Osteocyte (in vitro differentiated cells): ENCODE data around the gene SLC66A1. TPM values are rescaled to one million over a fixed set of nuclear protein-coding genes. Genes with fewer than 3 reads are reported as not detected.
A peak's percentile ranks its signal among the peaks of the same experiment; 100 is the strongest.

Source experiments
- DNase-seq: peaks from one replicate; pipeline ENCODE4 v3.0.0; 2021; ENCODE audit warnings: mixed read lengths; ENCODE audit not compliant: unreplicated experiment; ENCODE audit errors: extremely low spot score
- H3K27ac Mint-ChIP-seq: one replicate; pipeline ENCODE4 v1.8.0; 2021; ENCODE audit warnings: mild to moderate bottlenecking, mixed read lengths; ENCODE audit not compliant: unreplicated experiment
- H3K27me3 Mint-ChIP-seq: one replicate; pipeline ENCODE4 v1.8.0; 2021; ENCODE audit warnings: mixed read lengths; ENCODE audit not compliant: unreplicated experiment
- H3K36me3 Mint-ChIP-seq: one replicate; pipeline ENCODE4 v1.8.0; 2021; ENCODE audit warnings: mixed read lengths; ENCODE audit not compliant: unreplicated experiment
- H3K4me1 Mint-ChIP-seq: one replicate; pipeline ENCODE4 v1.8.0; 2021; ENCODE audit warnings: mixed read lengths; ENCODE audit not compliant: unreplicated experiment
- H3K4me3 Mint-ChIP-seq: one replicate; pipeline ENCODE4 v1.8.0; 2021; ENCODE audit warnings: mild to moderate bottlenecking, moderate library complexity, mixed read lengths; ENCODE audit not compliant: unreplicated experiment
- H3K9me3 Mint-ChIP-seq: one replicate; pipeline ENCODE4 v1.8.0; 2021; ENCODE audit warnings: mixed read lengths; ENCODE audit not compliant: unreplicated experiment
- CTCF ChIP-seq: fragments of 200-600 bp; sonication (generic); IDR thresholded peaks from 2 replicates; pipeline ENCODE4 v1.5.0; 2021; ENCODE audit warnings: antibody characterized with exemption, mild to moderate bottlenecking, moderate library complexity
- total RNA-seq: library from RNA; stranded (reverse); gene quantifications from 2 replicates; pipeline ENCODE4 v1.2.1, GENCODE V29; 2021

Gene SLC66A1
- total RNA-seq, 1 donor from 2014 or later, result 25.8 TPM

- Mint-ChIP-seq H3K27me3 (no peaks in the 10 kb centered on the region), H3K27ac (no peak overlapping the region), H3K36me3 (peaks cover 13% of the 10 kb centered on the region), H3K4me1 (peaks cover 20% of the 10 kb centered on the region), H3K4me3 (no peak overlapping the region), H3K9me3 (peaks cover 4% of the 10 kb centered on the region)
- no peak for DNase-seq
- no peak for TF ChIP-seq CTCF
These were observed 60.0 kb downstream of the SLC66A1 start for GRCh38 chr1:19372136-19372514.

DNA sequence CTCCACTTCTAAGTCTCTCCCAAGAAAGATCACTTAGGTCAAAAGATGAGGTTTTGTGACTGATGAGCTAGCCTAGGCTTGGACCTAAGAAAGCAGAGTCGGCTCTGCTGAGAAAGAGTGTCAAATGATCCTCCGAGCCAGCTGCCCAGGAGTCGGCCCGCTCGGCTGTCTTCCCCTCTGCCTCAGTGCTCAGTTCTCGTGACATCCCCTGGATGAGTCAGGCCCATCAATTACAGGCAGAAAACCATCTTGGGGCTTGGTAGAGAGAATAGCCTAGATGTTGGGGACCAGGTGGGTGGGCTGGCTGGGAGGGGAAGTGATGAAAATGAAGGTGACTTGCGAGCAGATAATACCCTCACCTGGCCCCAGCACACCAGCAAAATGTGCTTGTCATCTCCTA, 60.5 kb downstream of the SLC66A1 start:
- Mint-ChIP-seq H3K36me3 (peaks cover 17% of the 10 kb centered on the region), H3K4me1 (peaks cover 20% of the 10 kb centered on the region), H3K27ac (no peak overlapping the region), H3K4me3 (no peak overlapping the region), H3K27me3 (no peaks in the 10 kb centered on the region), H3K9me3 (peaks cover 4% of the 10 kb centered on the region)
- no peak for DNase-seq
- no peak for TF ChIP-seq CTCF

DNA sequence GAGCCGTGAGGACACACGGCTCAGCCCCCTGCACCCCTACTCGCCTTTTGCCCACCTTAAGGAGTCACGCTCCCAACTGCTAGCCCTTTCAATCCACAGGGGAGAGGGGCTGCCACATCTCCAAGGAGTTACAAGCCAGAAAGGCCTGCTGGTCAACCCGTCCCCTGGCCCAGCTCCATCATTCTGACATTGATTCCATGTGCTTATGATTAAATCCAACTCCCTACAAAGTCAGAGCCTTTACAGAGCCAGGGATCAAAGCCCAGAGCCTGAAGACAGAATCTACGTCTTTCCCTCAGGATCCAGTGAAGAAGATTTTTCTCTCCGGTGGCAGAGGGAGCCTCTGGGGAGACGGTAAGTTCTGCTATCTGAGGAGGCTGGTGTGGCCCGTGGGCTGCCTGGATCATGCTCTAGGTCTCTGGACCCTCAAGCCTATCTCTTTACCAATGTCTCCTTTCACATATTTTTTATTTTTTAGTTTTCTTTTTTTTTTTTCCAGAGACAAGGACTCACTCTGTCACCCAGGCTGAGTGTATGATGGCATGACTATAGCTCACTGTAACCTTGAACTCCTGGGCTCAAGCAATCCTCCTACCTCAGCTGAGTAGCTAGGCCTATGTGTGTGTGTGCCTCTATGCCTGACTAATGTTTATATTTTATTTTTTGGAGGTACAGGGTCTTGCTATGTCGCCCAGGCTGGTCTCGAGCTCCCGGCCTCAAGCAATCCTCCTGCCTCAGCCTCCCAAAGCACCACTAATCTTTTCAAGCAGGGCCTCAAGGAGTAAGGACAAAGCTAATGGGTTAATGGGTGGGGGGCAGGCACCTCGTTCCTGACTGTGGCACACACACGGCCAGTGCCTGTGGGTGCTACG, 61.3 kb downstream of the SLC66A1 start:
- no peak overlapping the region for H3K4me3 Mint-ChIP-seq
- H3K27me3 Mint-ChIP-seq, result no peaks in the 10 kb centered on the region
- peaks cover 20% of the 10 kb centered on the region for H3K4me1 Mint-ChIP-seq
- peak overlapping the region; percentile 4 for H3K27ac Mint-ChIP-seq
- peaks cover 4% of the 10 kb centered on the region for H3K9me3 Mint-ChIP-seq
- TF ChIP-seq CTCF, result no peak
- DNase-seq, result no peak
- peaks cover 25% of the 10 kb centered on the region for H3K36me3 Mint-ChIP-seq

GRCh38 chr1:19374083-19374801, 62.1 kb downstream of the SLC66A1 start:
- H3K27ac Mint-ChIP-seq, result no peak overlapping the region
- H3K4me1 Mint-ChIP-seq, result peaks cover 15% of the 10 kb centered on the region
- peaks cover 26% of the 10 kb centered on the region for H3K36me3 Mint-ChIP-seq
- no peak for DNase-seq
- peak; percentile 46 for TF ChIP-seq CTCF
- H3K27me3 Mint-ChIP-seq, result no peaks in the 10 kb centered on the region
- H3K9me3 Mint-ChIP-seq, result peaks cover 4% of the 10 kb centered on the region
- H3K4me3 Mint-ChIP-seq, result no peak overlapping the region

GRCh38 chr1:19374926-19375325, 62.8 kb downstream of the SLC66A1 start:
- H3K4me3 Mint-ChIP-seq, result no peak overlapping the region
- no peak for TF ChIP-seq CTCF
- peaks cover 31% of the 10 kb centered on the region for H3K36me3 Mint-ChIP-seq
- no peak overlapping the region for H3K27ac Mint-ChIP-seq
- peaks cover 4% of the 10 kb centered on the region for H3K9me3 Mint-ChIP-seq
- no peaks in the 10 kb centered on the region for H3K27me3 Mint-ChIP-seq
- DNase-seq, result no peak
- peaks cover 9% of the 10 kb centered on the region for H3K4me1 Mint-ChIP-seq
